Glutamatergic neuron (in vitro differentiated cells): Measurements from ENCODE around the gene TNN. TPM values are rescaled to one million over a fixed set of nuclear protein-coding genes. Genes with fewer than 3 reads are reported as not detected.

Experiments used
- DNase-seq: peaks from one replicate; pipeline ENCODE4 v3.0.0; 2022
- H3K27ac Mint-ChIP-seq: one replicate; pipeline ENCODE4 v1.8.0; 2020; ENCODE audit warnings: mild to moderate bottlenecking, mixed read lengths, inconsistent platforms; ENCODE audit not compliant: unreplicated experiment
- H3K27me3 Mint-ChIP-seq: one replicate; pipeline ENCODE4 v1.8.0; 2020; ENCODE audit warnings: mild to moderate bottlenecking, moderate library complexity, mixed read lengths, inconsistent platforms; ENCODE audit not compliant: unreplicated experiment
- H3K36me3 Mint-ChIP-seq: one replicate; pipeline ENCODE4 v1.8.0; 2020; ENCODE audit warnings: mild to moderate bottlenecking, mixed read lengths, inconsistent platforms; ENCODE audit not compliant: unreplicated experiment
- H3K4me1 Mint-ChIP-seq: one replicate; pipeline ENCODE4 v1.8.0; 2020; ENCODE audit warnings: mild to moderate bottlenecking, low read depth, mixed read lengths, inconsistent platforms; ENCODE audit not compliant: unreplicated experiment
- H3K4me3 Mint-ChIP-seq: one replicate; pipeline ENCODE4 v1.8.0; 2020; ENCODE audit warnings: mild to moderate bottlenecking, mixed read lengths, inconsistent platforms; ENCODE audit not compliant: unreplicated experiment
- H3K9me3 Mint-ChIP-seq: one replicate; pipeline ENCODE4 v1.8.0; 2020; ENCODE audit warnings: mild to moderate bottlenecking, moderate library complexity, mixed read lengths, inconsistent platforms; ENCODE audit not compliant: unreplicated experiment
- CTCF ChIP-seq: fragments of 200-600 bp; sonication (generic); IDR thresholded peaks from one replicate; pipeline ENCODE4 v1.5.0; 2021; ENCODE audit not compliant: partially characterized antibody, unreplicated experiment
- total RNA-seq: library from RNA; stranded (reverse); fragmentation: NEBNext Ultra II Directional; extraction: Animal tissue kit (Norgen Biotek cat#: 25700); gene quantifications from one replicate; pipeline ENCODE4 v1.2.1, GENCODE V29; 2021; ENCODE audit not compliant: unreplicated experiment

Gene TNN
- total RNA-seq, 1 donor from 2014 or later: not detected

- Mint-ChIP-seq H3K4me3 (no peak overlapping the region), H3K27me3 (peaks cover 9% of the 10 kb centered on the region), H3K27ac (no peak overlapping the region), H3K36me3 (no peaks in the 10 kb centered on the region), H3K9me3 (peaks cover 5% of the 10 kb centered on the region), H3K4me1 (peaks cover 21% of the 10 kb centered on the region)
- no peak for DNase-seq
- no peak for TF ChIP-seq CTCF
These were observed 8.2 kb downstream of the TNN start for GRCh38 chr1:175075572-175076568.

- Mint-ChIP-seq H3K4me1 (peaks cover 7% of the 10 kb centered on the region), H3K27ac (no peak overlapping the region), H3K36me3 (no peaks in the 10 kb centered on the region), H3K9me3 (peaks cover 5% of the 10 kb centered on the region), H3K4me3 (no peak overlapping the region), H3K27me3 (peaks cover 7% of the 10 kb centered on the region)
- no peak for DNase-seq
- no peak for TF ChIP-seq CTCF
These were observed 9.9 kb downstream of the TNN start for GRCh38 chr1:175077356-175078030.

GRCh38 chr1:175078629-175079028 is 11.0 kb downstream of the TNN start:
- Mint-ChIP-seq H3K9me3 (peaks cover 5% of the 10 kb centered on the region), H3K4me3 (no peak overlapping the region), H3K36me3 (no peaks in the 10 kb centered on the region), H3K27me3 (peaks cover 2% of the 10 kb centered on the region), H3K27ac (no peak overlapping the region), H3K4me1 (no peaks in the 10 kb centered on the region)
- TF ChIP-seq CTCF: no peak
- no peak for DNase-seq

- Mint-ChIP-seq H3K9me3 (peaks cover 5% of the 10 kb centered on the region), H3K27me3 (peaks cover 2% of the 10 kb centered on the region), H3K4me3 (no peak overlapping the region), H3K36me3 (no peaks in the 10 kb centered on the region), H3K27ac (no peak overlapping the region), H3K4me1 (no peaks in the 10 kb centered on the region)
- DNase-seq: no peak
- TF ChIP-seq CTCF: no peak
These were observed 11.7 kb downstream of the TNN start for GRCh38 chr1:175079338-175079737.

GRCh38 chr1:175080030-175080429 is 12.4 kb downstream of the TNN start:
- no peaks in the 10 kb centered on the region for H3K36me3 Mint-ChIP-seq
- H3K4me3 Mint-ChIP-seq: no peak overlapping the region
- H3K27ac Mint-ChIP-seq: no peak overlapping the region
- no peak for TF ChIP-seq CTCF
- no peaks in the 10 kb centered on the region for H3K27me3 Mint-ChIP-seq
- no peak for DNase-seq
- H3K4me1 Mint-ChIP-seq: no peaks in the 10 kb centered on the region
- peaks cover 5% of the 10 kb centered on the region for H3K9me3 Mint-ChIP-seq
